Activated CD8-positive, alpha-beta T cell treated with anti-CD3 and anti-CD28 coated beads for 36 hours (primary cell): ENCODE measurements around the gene MRTFB. TPM values are rescaled to one million over a fixed set of nuclear protein-coding genes. Genes with fewer than 3 reads are reported as not detected.

Experiments
- ATAC-seq: fragments of 200-7000 bp; cut with Tn5 transposase; one replicate; pipeline ENCODE4 v1.10.0; 2021; ENCODE audit warnings: mild to moderate bottlenecking, moderate library complexity
- CTCF ChIA-PET: fragments of 350-600 bp; sonication (Branson Sonifier 250); formaldehyde crosslinking; loops from one replicate; lab custom pipeline; 2021; ENCODE audit warnings: antibody characterized with exemption; lab: Charles Lee
- POLR2A ChIA-PET: fragments of 350-600 bp; sonication (Branson Sonifier 250); formaldehyde crosslinking; loops from one replicate; lab custom pipeline; 2021; ENCODE audit warnings: antibody characterized with exemption; lab: Charles Lee
- DNase-seq: peaks from one replicate; pipeline ENCODE4 v3.0.0-alpha.2; 2020
- H3K27ac Mint-ChIP-seq: one replicate; pipeline ENCODE4 v1.8.0; 2021; ENCODE audit warnings: mild to moderate bottlenecking, mixed read lengths
- H3K27me3 Mint-ChIP-seq: one replicate; pipeline ENCODE4 v1.8.0; 2021; ENCODE audit warnings: mixed read lengths
- H3K36me3 Mint-ChIP-seq: one replicate; pipeline ENCODE4 v1.8.0; 2021; ENCODE audit warnings: low read depth, mixed read lengths
- H3K4me1 Mint-ChIP-seq: one replicate; pipeline ENCODE4 v1.8.0; 2021; ENCODE audit warnings: low read depth, mixed read lengths
- H3K4me3 Mint-ChIP-seq: one replicate; pipeline ENCODE4 v1.8.0; 2021; ENCODE audit warnings: mild to moderate bottlenecking, moderate library complexity, mixed read lengths
- H3K9me3 Mint-ChIP-seq: one replicate; pipeline ENCODE4 v1.8.0; 2021; ENCODE audit warnings: mixed read lengths
- CTCF ChIP-seq: fragments of 200-600 bp; IDR thresholded peaks from one replicate; pipeline ENCODE4 v1.8.0; 2022; ENCODE audit warnings: antibody characterized with exemption, mild to moderate bottlenecking
- intact Hi-C: fragments of 100-400 bp; cut with micrococcal nuclease; formaldehyde crosslinking; loops from one replicate; pipeline ENCODE4 v1.10.0; 2022
- total RNA-seq, 2 experiments: library from RNA; stranded (reverse); gene quantifications; one replicate each; pipeline ENCODE4 v1.2.3, GENCODE V29; 2021

Gene MRTFB
- total RNA-seq, 2 experiments from 2014 or later: 10.3 to 12.0 TPM

DNA sequence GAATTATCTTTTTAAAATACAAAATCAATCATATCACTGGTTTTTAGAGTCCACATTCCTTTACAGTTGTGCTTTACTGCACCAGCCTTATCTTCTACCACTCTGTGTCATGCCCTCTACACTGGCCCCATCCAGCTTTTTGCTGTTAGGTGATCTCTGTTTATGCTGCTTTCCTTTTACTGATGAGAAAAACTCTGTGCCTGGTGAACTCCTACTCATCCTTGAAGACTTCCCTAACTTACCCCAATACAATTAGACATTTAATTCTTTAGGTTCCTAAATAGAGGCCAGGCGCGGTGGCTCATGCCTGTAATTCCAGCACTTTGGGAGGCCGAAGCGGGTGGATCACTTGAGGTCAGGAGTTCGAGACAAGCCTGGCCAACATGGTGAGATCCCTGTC, 64.6 kb downstream of the MRTFB start:
- no peak for TF ChIP-seq CTCF
- H3K27ac Mint-ChIP-seq: no peak overlapping the region
- H3K36me3 Mint-ChIP-seq: peaks cover 15% of the 10 kb centered on the region
- no peaks in the 10 kb centered on the region for H3K27me3 Mint-ChIP-seq
- no peak for ATAC-seq
- H3K9me3 Mint-ChIP-seq: no peaks in the 10 kb centered on the region
- ChIA-PET CTCF (no interaction called here), POLR2A (no interaction called here)
- H3K4me3 Mint-ChIP-seq: no peak overlapping the region
- intact Hi-C loops: no loop called here
- H3K4me1 Mint-ChIP-seq: peaks cover 2% of the 10 kb centered on the region
- no peak for DNase-seq

DNA sequence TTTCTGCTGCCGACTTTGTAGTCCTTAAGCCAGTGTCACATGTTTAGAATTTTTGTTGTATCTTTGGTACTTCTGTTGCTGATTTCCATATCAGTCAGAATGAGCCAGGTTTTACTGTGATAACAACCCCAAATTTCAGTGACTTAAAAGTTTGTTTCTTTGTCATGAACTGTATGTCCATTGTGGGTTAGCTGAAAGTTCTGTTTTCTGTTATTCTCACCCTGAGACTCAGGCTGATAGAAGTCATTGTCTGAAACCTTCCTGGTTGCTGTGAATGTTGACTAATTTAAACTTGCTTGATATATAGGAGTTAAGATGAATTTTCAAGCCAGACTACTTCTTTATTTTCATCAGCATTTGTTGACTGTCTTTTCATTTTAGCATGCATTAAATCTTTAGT, 68.8 kb downstream of the MRTFB start:
- H3K9me3 Mint-ChIP-seq: no peaks in the 10 kb centered on the region
- TF ChIP-seq CTCF: no peak
- ATAC-seq (no peak), DNase-seq (no peak)
- H3K27me3 Mint-ChIP-seq: no peaks in the 10 kb centered on the region
- H3K4me3 Mint-ChIP-seq: no peak overlapping the region
- H3K36me3 Mint-ChIP-seq: peaks cover 16% of the 10 kb centered on the region
- intact Hi-C loops: no loop called here
- CTCF ChIA-PET: no interaction called here
- POLR2A ChIA-PET: no interaction called here
- H3K27ac Mint-ChIP-seq: no peak overlapping the region
- no peaks in the 10 kb centered on the region for H3K4me1 Mint-ChIP-seq

DNA sequence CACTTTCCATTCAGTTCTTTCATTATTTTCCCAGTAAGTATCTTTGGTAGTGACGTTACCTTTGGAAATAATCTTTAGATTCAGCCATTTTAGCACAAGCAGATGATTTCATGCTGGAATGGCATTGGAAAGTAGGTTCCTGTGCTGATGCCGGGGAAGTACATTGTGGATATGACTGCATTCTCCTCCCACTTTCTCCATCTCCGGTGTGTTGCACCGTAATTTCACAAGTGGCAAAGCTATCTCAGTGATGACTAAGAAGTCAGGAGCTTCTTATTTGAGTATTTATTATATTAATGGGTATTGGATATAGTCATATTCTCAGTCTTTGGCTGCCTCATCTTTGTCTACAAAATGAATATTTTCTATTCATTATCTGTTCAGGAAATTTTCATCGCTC, 69.8 kb downstream of the MRTFB start:
- intact Hi-C loops: no loop called here
- POLR2A ChIA-PET: no interaction called here
- H3K4me1 Mint-ChIP-seq: no peaks in the 10 kb centered on the region
- no peak for TF ChIP-seq CTCF
- H3K27me3 Mint-ChIP-seq: no peaks in the 10 kb centered on the region
- peaks cover 16% of the 10 kb centered on the region for H3K36me3 Mint-ChIP-seq
- DNase-seq: no peak
- no peak for ATAC-seq
- CTCF ChIA-PET: no interaction called here
- no peak overlapping the region for H3K4me3 Mint-ChIP-seq
- no peaks in the 10 kb centered on the region for H3K9me3 Mint-ChIP-seq
- H3K27ac Mint-ChIP-seq: no peak overlapping the region

GRCh38 chr16:14146445-14146844, 75.3 kb downstream of the MRTFB start:
- no peaks in the 10 kb centered on the region for H3K9me3 Mint-ChIP-seq
- POLR2A ChIA-PET: no interaction called here
- no peak for ATAC-seq

GRCh38 chr16:14148016-14148415, 76.9 kb downstream of the MRTFB start:
- no peak for DNase-seq
- Mint-ChIP-seq H3K36me3 (no peaks in the 10 kb centered on the region), H3K4me1 (no peaks in the 10 kb centered on the region), H3K9me3 (no peaks in the 10 kb centered on the region), H3K4me3 (no peak overlapping the region), H3K27me3 (no peaks in the 10 kb centered on the region), H3K27ac (no peak overlapping the region)
- ChIA-PET POLR2A (no interaction called here), CTCF (interaction anchor here (0.7 kb wide), 1 partner anchor 10 kb away, joined by 3 read pairs; no protein-coding TSS in a partner anchor)
- no peak for TF ChIP-seq CTCF
- intact Hi-C loops: no loop called here
- no peak for ATAC-seq

More at GRCh38 chr16:14146445-14146844, 75.3 kb downstream of the MRTFB start:
- CTCF ChIA-PET: interaction anchor here (1.3 to 1.4 kb wide), 2 partner anchors 14 to 19 kb away, joined by 4 to 5 read pairs; no protein-coding TSS in a partner anchor
- H3K27ac Mint-ChIP-seq: no peak overlapping the region
- peaks cover 5% of the 10 kb centered on the region for H3K36me3 Mint-ChIP-seq
- H3K4me1 Mint-ChIP-seq: no peaks in the 10 kb centered on the region
- no peak overlapping the region for H3K4me3 Mint-ChIP-seq
- intact Hi-C loops: no loop called here
- DNase-seq: no peak
- TF ChIP-seq CTCF: no peak
- no peaks in the 10 kb centered on the region for H3K27me3 Mint-ChIP-seq
